Esophagus squamous epithelium (tissue), 5 donors: ENCODE results near the gene ADGRV1. TPM values are rescaled to one million over a fixed set of nuclear protein-coding genes. Genes with fewer than 3 reads are reported as not detected.
A peak's percentile ranks its signal among the peaks of the same experiment; 100 is the strongest.

ENCODE experiments used
- DNase-seq: peaks from one replicate; lab custom pipeline; 2025; lab: John Stamatoyannopoulos, UW
- H3K27ac ChIP-seq, 4 donors: fragments of 200-600 bp; sonication (generic); one replicate each; pipeline ENCODE4 v1.5.1; 2016 to 2019; ENCODE audit warnings: mild to moderate bottlenecking in 1 of 4
- H3K27me3 ChIP-seq, 4 donors: fragments of 200-600 bp; sonication (generic); 1 replicate in 3 of 4; 2 replicates in 1 of 4; pipeline versions ENCODE4 v1.5.1 to v1.6.0; 2017 to 2021; ENCODE audit warnings: antibody characterized with exemption in 1 of 4
- H3K36me3 ChIP-seq, 3 donors: fragments of 200-600 bp; sonication (generic); one replicate each; pipeline ENCODE4 v1.5.1; 2016 to 2019
- H3K4me1 ChIP-seq, 3 donors: fragments of 200-600 bp; sonication (generic); one replicate each; pipeline ENCODE4 v1.5.1; 2017 to 2019
- H3K4me3 ChIP-seq, 4 donors: fragments of 200-600 bp; sonication (generic); 1 replicate in 3 of 4; 2 replicates in 1 of 4; pipeline ENCODE4 v1.5.1; 2016 to 2019; ENCODE audit warnings: mild to moderate bottlenecking in 2 of 4, moderate library complexity in 1 of 4
- H3K9me3 ChIP-seq, 3 donors: fragments of 200-600 bp; sonication (generic); one replicate each; pipeline ENCODE4 v1.5.1; 2016 to 2019
- CTCF ChIP-seq, 6 experiments: fragments of 450-650 bp in 4 of 6; fragments of 200-600 bp in 2 of 6; sonication (generic) in 2 of 6; IDR thresholded peaks; one replicate each; pipeline ENCODE4 v1.5.1; 2016 to 2019; ENCODE audit warnings: antibody characterized with exemption in 6 of 6, mild to moderate bottlenecking in 4 of 6, moderate library complexity in 4 of 6
- POLR2A ChIP-seq, 4 donors: fragments of 450-650 bp; IDR thresholded peaks; one replicate each; pipeline ENCODE4 v1.6.1; 2017; ENCODE audit warnings: antibody characterized with exemption in 4 of 4, mild to moderate bottlenecking in 4 of 4, moderate library complexity in 3 of 4
- WGBS, 2 donors: methylation state at CpG; one replicate each; pipeline ENCODE4 v1.1.5; 2018; 5-methylcytosine and 5-hydroxymethylcytosine counted together
- intact Hi-C: fragments of 100-400 bp; cut with DNase I; formaldehyde crosslinking; loops from one replicate; pipeline ENCODE4 v1.15.0; 2022
- total RNA-seq, 4 donors: library from RNA; depleted of rRNA; stranded (reverse); fragments of >200 nt; gene quantifications; one replicate each; pipeline ENCODE4 v1.1.0, GENCODE V29; 2016
- donor health status: DM: yes; HTN: yes; CAD: no.

The ADGRV1 gene
- total RNA-seq, 4 donors from 2014 or later: 1.9 to 14.1 (median 4.0) TPM

- Histone ChIP-seq H3K9me3 (no peaks in the 10 kb centered on the region), H3K36me3 (no peaks in the 10 kb centered on the region), H3K4me1 (peaks cover 0 to 3% (median 3%) of the 10 kb centered on the region in 3 donors), H3K27ac (no peak overlapping the region), H3K27me3 (no peaks in the 10 kb centered on the region), H3K4me3 (no peak overlapping the region)
- no peak for TF ChIP-seq POLR2A (IDR thresholded peaks at IDR 0.05)
- TF ChIP-seq CTCF (IDR thresholded peaks at IDR 0.05): no peak
- no peak for DNase-seq
- 49 to 59% methylated on average over 4 of the region's 4 CpGs for WGBS, 2 donors
- intact Hi-C loops: no loop called here
These were observed 494.6 kb downstream of the ADGRV1 start for GRCh38 chr5:91052977-91053740.

- 69 to 85% methylated on average over 1 of the region's 1 CpG for WGBS, 2 donors
- Histone ChIP-seq H3K36me3 (no peaks in the 10 kb centered on the region), H3K27me3 (no peaks in the 10 kb centered on the region), H3K27ac (no peak overlapping the region), H3K4me3 (no peak overlapping the region), H3K9me3 (no peaks in the 10 kb centered on the region), H3K4me1 (peaks cover 0 to 8% (median 4%) of the 10 kb centered on the region in 3 donors)
- no peak for DNase-seq
- intact Hi-C loops: no loop called here
- TF ChIP-seq CTCF (IDR thresholded peaks at IDR 0.05): no peak
- no peak for TF ChIP-seq POLR2A (IDR thresholded peaks at IDR 0.05)
These were observed 495.1 kb downstream of the ADGRV1 start for GRCh38 chr5:91053741-91054025.

- Histone ChIP-seq H3K4me3 (no peak overlapping the region), H3K4me1 (peaks cover 0 to 15% (median 8%) of the 10 kb centered on the region in 3 donors), H3K27me3 (no peaks in the 10 kb centered on the region), H3K9me3 (no peaks in the 10 kb centered on the region), H3K27ac (peak overlapping the region in 2 of 4 donors; percentile 48 to 54), H3K36me3 (no peaks in the 10 kb centered on the region)
- intact Hi-C loops: no loop called here
- WGBS, 2 donors: 8 to 11% methylated on average over 1 of the region's 1 CpG
- TF ChIP-seq POLR2A (IDR thresholded peaks at IDR 0.05): no peak
- TF ChIP-seq CTCF (IDR thresholded peaks at IDR 0.05): no peak
- no peak for DNase-seq
These were observed 499.6 kb downstream of the ADGRV1 start for GRCh38 chr5:91058155-91058554.

GRCh38 chr5:91058575-91058974 is 500.0 kb downstream of the ADGRV1 start:
- no peak for DNase-seq
- WGBS, 2 donors: 32 to 38% methylated on average over 4 of the region's 4 CpGs
- peak overlapping the region in 3 of 4 donors; percentile 16 to 54 (median 48) for H3K27ac ChIP-seq

More at GRCh38 chr5:91058575-91058974, 500.0 kb downstream of the ADGRV1 start:
- TF ChIP-seq CTCF (IDR thresholded peaks at IDR 0.05) (no peak), POLR2A (IDR thresholded peaks at IDR 0.05) (no peak)
- Histone ChIP-seq H3K36me3 (no peaks in the 10 kb centered on the region), H3K4me1 (peaks cover 0 to 15% (median 8%) of the 10 kb centered on the region in 3 donors), H3K4me3 (no peak overlapping the region), H3K9me3 (no peaks in the 10 kb centered on the region), H3K27me3 (no peaks in the 10 kb centered on the region)
- intact Hi-C loops: no loop called here
